Stimulated activated CD4-positive, alpha-beta T cell treated with anti-CD3 and anti-CD28 coated beads, Interleukin-1b, Interleukin-23, amount 100 ng/mL, for 48 hours (primary cell): ENCODE measurements around the gene EPHB6.

Source experiments
- DNase-seq: peaks from one replicate; pipeline ENCODE4 v3.0.0-alpha.2; 2020

The EPHB6 gene

DNA sequence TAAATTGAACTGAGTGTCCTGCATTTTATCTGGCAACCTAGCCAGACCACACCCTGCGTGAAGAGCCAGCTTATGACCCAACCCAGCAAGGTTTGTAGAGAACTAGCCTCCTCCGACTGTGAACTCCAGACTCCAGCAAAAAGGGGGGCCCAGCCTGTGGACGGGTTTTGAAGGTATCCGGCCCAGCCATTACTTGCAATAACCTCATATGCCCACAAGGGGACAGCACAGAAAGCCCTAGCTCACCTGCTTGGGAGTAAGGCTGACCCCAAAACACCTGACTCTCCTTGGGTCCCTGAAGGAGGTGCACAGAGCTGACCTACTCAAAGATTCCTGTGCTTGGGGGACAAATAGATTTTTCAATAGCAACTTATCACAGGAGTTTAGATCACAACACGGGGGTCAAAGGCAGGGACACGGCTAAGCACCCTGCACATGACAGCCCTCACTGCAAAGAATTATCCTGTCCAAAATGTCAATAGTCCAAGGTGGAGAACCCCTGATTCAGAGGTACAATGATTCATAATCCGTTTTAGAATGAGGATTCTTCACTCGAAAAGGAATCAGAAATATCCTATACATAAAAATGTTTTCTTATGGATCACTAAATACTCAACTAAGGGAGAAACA is 26.1 kb downstream of the EPHB6 start:
- DNase-seq = peak; percentile 48

DNA sequence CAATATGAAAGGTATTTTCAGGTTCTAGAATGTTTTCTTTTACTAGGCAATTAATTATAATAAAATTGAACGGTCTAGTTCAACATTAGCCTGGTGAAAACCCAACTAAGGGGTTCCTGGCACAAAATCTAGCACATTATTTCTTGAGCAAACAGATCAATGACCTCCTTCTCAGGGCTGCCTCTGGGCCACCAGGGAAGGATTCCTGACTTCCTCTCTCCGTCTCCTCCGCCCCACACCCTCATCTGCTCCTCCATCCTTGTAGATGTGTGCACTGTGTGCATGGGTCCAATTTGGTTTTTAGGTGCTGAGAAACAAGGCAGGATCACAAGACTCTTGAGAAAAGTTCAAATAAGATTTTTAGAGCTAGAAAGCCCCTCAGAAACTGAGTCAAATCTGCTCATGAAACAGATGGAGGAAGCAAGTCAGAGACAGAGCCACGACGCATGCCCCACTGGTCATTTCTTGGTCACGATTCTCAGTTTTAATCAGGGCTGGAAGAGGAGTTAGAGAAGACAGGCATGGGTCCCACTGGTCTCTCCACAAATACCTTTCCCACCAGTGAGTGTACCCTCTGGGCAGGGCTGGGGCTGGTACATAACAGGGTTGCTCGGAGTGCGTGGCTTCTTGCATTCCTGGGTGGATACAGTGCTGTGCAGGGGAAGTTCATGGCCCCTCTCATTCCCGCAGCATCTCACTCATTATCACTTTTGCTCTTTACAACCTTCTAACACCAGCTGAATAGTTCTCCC is 26.9 kb downstream of the EPHB6 start:
- DNase-seq = no peak

GRCh38 chr7:142882338-142882678 is 27.4 kb downstream of the EPHB6 start:
- DNase-seq = no peak

- DNase-seq = no peak
Observed at GRCh38 chr7:142883145-142883544, 28.3 kb downstream of the EPHB6 start.

DNA sequence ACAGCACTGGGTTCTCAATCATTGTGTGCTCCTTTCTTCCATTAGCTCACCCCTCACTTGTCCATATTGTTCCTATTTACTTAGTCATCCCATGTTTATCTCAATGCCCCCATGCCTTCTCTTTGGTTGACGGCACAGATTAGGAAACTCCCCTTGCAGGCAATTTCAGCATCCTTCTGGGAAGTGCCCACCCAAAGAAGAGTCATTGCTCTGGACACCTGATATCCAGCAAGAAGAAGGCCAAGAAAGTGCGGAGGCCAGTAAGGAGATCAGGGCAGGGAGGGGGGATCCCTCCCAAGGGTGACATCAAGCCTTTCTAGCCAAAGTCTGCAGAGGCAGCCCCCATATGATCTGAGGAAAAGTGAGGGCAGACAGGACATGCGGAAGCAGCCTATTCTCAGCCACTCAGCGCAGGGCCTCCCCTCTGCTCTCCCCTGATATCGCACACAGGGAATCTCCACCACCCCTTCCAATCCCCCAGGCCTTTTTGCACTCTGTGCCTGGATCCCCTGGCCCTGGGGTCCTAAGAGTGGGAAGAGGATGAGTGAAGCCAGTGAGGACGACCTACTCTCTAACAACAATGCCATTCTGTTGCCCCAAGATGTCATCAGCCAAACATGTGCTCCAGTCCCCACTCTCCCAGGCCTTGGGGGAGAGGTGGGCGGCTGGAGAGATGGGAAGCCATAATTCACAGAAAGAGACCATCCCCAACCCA is 28.9 kb downstream of the EPHB6 start:
- DNase-seq = no peak

DNA sequence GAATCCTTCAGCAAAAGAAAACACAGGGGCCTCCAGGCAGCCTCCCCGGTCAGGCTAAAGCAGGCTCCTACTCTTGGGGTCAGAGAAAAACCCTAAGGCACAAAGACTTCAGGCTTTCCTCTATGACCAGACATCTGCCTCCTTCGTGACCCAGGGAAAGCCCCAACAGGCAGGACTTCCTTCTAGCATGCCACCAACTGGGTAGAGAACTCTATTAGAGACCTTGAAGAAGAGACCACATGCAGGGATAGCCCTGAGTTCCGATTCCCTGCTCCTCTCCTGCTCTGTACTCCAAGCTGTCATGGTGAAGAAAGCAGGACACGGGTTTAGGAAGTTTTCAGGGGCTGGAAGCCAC is 29.4 kb downstream of the EPHB6 start:
- DNase-seq = no peak

DNA sequence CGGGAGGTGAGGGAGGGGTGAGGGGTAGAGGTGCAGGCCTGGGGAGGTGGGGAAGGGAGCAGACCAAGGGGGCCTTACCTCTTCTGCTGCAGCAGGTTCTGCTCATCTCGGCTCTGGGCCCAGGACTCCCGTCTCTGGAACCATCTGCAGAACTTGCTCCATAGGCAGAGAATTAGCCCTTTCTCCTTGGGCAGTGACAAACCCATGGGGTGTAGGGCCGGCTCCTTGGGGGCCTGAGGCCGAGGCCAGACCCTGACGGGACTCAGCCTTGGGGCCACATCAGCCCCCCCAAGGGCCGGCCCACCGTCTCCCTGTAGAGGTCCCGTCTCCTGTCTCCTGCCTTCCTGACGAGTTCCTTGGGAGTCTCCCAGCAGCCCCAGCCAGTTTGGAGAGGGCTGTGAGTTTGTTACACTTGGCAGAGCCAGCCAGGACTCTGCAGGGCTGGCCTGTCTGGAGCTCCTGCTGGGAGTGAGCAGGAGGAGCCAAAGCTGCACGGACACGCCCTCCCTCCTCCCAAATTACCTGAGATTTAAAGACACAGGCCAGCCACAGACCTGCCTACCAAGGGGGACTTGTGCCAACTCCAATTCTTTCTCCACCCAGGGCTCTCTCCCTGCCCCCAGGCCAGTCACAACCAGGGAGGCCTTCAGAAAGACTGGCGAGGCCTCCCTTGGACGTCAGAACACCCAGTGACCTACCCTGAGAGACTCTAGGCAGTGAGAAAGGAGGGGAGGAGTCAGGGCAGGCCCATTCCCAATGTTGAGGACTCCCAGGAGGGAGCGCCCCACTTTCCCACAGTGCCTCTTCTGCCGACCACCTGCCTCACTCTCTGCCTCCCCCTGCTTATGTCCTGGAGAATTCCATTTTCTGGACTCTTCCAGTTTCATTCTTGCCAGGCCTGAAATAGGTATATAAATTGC is 30.7 kb downstream of the EPHB6 start, which contains the start of gene TRPV6:
Gene TRPV6, minus strand, starts transcription at position 435 of the 920 bp plus-strand sequence.
- DNase-seq = no peak

DNA sequence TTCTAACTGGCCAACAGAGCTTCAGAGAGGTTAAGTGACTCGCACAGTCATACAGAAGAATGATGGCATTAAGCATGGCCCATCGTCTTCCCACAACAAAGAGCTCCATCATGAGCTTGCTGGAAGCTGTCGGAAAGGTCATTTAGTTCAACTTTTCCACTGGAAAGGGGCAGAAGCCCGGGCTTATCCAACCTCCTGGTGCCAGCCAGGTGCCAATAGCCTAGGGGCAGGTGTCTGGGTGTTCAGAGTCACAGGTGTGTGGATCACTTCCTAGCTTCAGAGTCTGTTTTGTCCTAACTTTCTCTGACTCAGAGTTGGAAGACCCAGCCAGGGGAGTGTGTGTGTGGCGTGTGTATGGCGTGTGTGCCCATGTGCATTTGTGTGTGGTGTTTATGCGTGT is 32.0 kb downstream of the EPHB6 start:
- no peak for DNase-seq

GRCh38 chr7:142887282-142888015 is 32.6 kb downstream of the EPHB6 start:
- no peak for DNase-seq

- DNase-seq = no peak
Observed at GRCh38 chr7:142889816-142890215, 34.9 kb downstream of the EPHB6 start.

DNA sequence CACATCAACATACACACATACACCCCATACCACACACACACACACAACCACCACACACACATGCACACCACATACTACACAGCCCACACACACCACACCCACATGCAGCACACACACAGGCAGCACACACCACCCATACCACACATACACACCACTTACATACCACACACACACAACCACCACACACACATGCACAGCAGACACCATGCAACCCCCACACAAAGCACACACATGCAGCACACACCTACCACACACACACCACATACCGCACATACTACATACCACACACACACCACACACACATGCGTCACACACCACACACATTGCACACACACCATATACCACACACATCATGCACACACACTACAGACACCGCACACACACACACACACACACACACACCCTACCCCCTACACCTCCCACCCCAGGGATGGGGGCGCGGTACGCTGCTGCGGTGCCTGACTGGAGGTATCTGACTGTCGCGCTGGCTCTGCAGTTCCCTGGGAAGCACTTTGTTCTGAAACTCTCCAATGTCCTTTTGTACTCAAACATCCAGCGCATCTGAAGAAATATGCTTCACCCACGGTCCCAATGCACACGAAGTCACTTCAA is 36.1 kb downstream of the EPHB6 start:
- DNase-seq = no peak

DNA sequence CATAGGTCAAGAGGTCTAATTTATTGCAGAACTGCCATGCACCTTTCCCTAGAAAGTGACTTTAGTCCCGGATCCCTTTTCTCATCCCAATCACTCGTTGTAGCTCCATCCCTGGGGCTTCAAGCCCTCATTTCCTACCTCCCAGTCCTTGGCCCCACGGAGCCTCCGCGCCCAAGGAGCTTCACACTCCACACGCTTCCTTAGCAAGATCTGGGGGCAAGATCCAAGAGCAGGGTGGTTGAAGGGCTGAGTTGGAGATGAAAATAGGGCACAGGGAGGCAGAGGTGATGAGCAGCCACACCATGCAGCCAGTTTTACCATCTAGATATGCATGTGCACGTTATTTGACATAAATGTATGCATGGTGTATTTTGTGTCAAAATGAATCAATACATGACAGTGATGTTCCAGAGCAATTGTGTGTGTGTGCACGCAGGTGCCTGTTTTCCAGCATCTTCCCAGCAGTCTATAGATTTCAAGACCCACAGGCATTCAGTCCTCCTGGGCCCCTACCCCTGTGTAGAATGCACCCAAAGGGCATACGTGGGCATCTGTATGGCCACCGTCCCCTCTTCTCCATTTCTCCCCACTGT is 36.7 kb downstream of the EPHB6 start:
- no peak for DNase-seq

- no peak for DNase-seq
Observed at GRCh38 chr7:142892951-142893350, 38.1 kb downstream of the EPHB6 start.

DNA sequence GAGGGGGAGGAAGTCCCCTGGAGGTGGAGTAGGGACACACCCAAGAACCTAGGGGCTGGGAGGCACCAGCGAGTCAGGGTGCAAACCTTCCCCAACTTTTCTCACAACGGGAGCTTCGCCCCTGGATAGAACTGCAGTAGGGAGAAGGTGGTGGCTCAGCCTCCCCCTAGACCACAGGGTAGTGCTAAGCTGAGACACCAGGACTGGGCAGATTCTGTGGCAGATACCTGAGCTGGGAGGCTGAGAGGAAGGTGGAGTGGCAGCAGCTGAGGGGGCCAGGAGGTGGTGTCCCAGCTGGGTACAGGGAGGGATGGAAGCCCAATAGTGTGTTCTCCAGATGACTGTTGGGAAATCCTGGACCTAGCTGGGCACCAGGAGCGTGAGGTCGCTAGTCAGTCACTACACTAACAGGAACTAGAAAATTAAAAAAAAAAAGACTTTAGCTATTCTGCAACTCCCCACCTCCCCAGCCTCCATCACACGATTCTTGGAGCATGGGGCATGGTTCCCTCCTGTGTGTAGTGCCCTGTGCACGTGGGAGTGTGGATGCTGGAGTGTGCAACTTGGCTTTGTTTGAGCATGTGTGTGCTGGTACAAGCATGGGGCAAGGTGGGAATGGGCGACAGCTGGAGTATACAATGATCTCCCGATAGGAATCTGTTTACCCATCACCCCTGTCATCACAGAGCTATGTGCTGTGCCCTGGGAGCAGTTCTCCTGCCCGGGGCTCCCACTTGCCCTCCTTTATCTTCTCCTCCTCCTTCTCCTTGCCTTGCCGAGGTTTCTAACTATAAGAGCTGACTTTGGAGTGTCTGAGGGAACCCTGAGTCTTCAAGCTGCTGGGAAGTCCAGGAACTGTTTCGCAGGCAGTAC is 39.5 kb downstream of the EPHB6 start:
- DNase-seq = no peak

GRCh38 chr7:142894985-142895593 is 40.2 kb downstream of the EPHB6 start:
- no peak for DNase-seq

- DNase-seq = no peak
Observed at GRCh38 chr7:142896151-142896550, 41.3 kb downstream of the EPHB6 start.

- no peak for DNase-seq
Observed at GRCh38 chr7:142896741-142897379, 42.0 kb downstream of the EPHB6 start.

DNA sequence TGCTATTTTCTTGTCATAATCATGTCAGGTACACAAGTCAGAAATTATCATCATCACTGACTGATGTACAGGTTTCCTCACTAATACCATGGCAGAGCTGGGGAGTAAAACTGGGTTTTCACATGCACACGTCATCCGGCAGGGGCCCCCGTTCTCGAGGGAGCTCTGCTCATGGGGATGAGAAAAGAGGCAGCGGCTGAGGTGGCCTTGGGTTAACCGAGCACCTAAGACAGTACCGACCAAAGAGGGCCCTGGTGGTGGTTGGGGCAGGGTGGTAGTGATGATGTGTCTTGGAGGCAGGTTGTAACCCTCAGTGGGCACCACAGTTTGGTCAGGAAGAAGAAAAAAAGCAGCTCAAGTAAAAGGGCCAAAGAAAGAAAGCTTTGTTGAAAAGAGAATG is 42.8 kb downstream of the EPHB6 start:
- no peak for DNase-seq

DNA sequence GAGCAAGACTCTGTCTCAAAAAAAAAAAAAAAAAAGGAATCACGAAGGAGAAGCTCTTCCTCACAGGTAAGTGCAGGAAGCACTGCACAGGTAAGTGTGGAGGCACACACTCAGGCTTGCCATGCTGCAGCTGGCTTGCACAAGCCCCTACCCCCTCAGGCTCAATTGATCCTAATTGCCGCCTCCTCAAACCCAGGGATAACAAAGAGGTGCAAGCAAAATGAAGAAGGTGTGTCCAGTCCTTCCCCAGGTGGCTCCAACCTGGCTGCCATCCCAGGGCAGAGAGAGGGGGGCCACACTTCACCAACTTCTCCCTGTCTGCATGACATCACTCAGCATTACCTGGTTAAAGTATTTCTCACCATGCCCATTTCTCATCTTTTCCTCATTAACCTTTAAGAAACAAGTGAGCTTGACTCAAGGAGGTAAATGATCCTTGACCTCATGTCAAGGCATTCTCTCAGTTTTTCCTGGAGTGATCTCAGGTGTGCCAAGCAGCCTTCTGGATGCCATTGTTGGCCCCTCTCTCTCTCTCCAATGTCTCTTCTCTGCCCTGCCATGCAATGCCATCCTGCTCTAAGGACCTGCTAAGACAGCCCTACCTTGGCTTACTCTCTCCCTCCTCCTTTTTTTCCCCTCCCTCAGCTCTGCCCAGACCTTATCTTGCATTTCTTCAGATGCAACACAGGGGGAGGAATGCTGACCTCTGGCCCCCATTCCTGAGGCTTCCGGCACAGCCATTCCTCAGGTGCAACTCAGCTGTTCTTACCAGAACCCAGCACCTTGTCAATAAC is 43.7 kb downstream of the EPHB6 start:
- DNase-seq = no peak
